Suprapubic skin (tissue), 4 donors: ENCODE data around the gene ADAT3. TPM values are rescaled to one million over a fixed set of nuclear protein-coding genes. Genes with fewer than 3 reads are reported as not detected.

ENCODE experiments used
- DNase-seq, 2 donors: peaks; one replicate each; pipeline ENCODE4 v3.0.0-alpha.2; 2019; ENCODE audit warnings: low spot score in 2 of 2
- H3K27ac ChIP-seq: fragments of 200-600 bp; sonication (generic); one replicate; pipeline ENCODE4 v1.5.1; 2019
- H3K27me3 ChIP-seq: fragments of 200-600 bp; sonication (generic); one replicate; pipeline ENCODE4 v1.5.1; 2019
- H3K36me3 ChIP-seq: fragments of 200-600 bp; sonication (generic); one replicate; pipeline ENCODE4 v1.5.1; 2019
- H3K4me1 ChIP-seq: fragments of 200-600 bp; sonication (generic); one replicate; pipeline ENCODE4 v1.5.1; 2019
- H3K4me3 ChIP-seq: fragments of 200-600 bp; sonication (generic); one replicate; pipeline ENCODE4 v1.5.1; 2019; ENCODE audit warnings: mild to moderate bottlenecking
- H3K9me3 ChIP-seq: fragments of 200-600 bp; sonication (generic); one replicate; pipeline ENCODE4 v1.5.1; 2019
- CTCF ChIP-seq, 2 donors: fragments of 200-600 bp in 1 of 2; fragments of 450-650 bp in 1 of 2; sonication (generic) in 1 of 2; IDR thresholded peaks; one replicate each; pipeline ENCODE4 v1.5.1; 2016 to 2019; ENCODE audit warnings: antibody characterized with exemption in 2 of 2, mild to moderate bottlenecking in 1 of 2, moderate library complexity in 1 of 2
- EP300 ChIP-seq: sonication (generic); formaldehyde crosslinking; IDR thresholded peaks from one replicate; pipeline ENCODE4 v1.6.1; 2017; ENCODE audit warnings: antibody characterized with exemption
- POLR2A ChIP-seq, 2 donors: fragments of 450-650 bp; IDR thresholded peaks; one replicate each; pipeline ENCODE4 v1.6.1; 2017; ENCODE audit warnings: antibody characterized with exemption in 2 of 2, mild to moderate bottlenecking in 2 of 2, moderate library complexity in 2 of 2
- POLR2AphosphoS5 ChIP-seq, 3 donors: sonication (generic); formaldehyde crosslinking; IDR thresholded peaks; one replicate each; pipeline ENCODE4 v1.6.1; 2017; ENCODE audit warnings: antibody characterized with exemption in 3 of 3
- WGBS: methylation state at CpG from one replicate; pipeline ENCODE4 v1.1.5; 2018; 5-methylcytosine and 5-hydroxymethylcytosine counted together
- total RNA-seq, 4 donors: library from RNA; depleted of rRNA; stranded (reverse); fragments of >200 nt; gene quantifications; one replicate each; pipeline ENCODE4 v1.1.0, GENCODE V29; 2016

Gene ADAT3
- total RNA-seq, 4 donors from 2014 or later: 13.4 to 26.7 (median 22.3) TPM

- TF ChIP-seq EP300: no peak
- TF ChIP-seq POLR2AphosphoS5 (IDR thresholded peaks at IDR 0.05): no peak
- no peak for TF ChIP-seq POLR2A (IDR thresholded peaks at IDR 0.05)
- no peak for TF ChIP-seq CTCF (IDR thresholded peaks at IDR 0.05)
- peak overlapping the region; percentile 91 for H3K4me3 ChIP-seq
- DNase-seq: no peak
- WGBS: 3% methylated on average over 14 of the region's 21 CpGs
- no peaks in the 10 kb centered on the region for H3K27me3 ChIP-seq
- H3K36me3 ChIP-seq: no peaks in the 10 kb centered on the region
- H3K27ac ChIP-seq: peak overlapping the region; percentile 75
- no peaks in the 10 kb centered on the region for H3K9me3 ChIP-seq
- peaks cover 68% of the 10 kb centered on the region for H3K4me1 ChIP-seq
Measured at GRCh38 chr19:1862068-1862423, 43.2 kb upstream of the ADAT3 start.

GRCh38 chr19:1862424-1863327 is 42.5 kb upstream of the ADAT3 start:
- Histone ChIP-seq H3K4me1 (peaks cover 62% of the 10 kb centered on the region), H3K9me3 (no peaks in the 10 kb centered on the region), H3K36me3 (no peaks in the 10 kb centered on the region), H3K27ac (peak overlapping the region; percentile 75), H3K27me3 (no peaks in the 10 kb centered on the region), H3K4me3 (peak overlapping the region; percentile 91)
- 1% methylated on average over 62 of the region's 109 CpGs for WGBS
- TF ChIP-seq EP300: no peak
- TF ChIP-seq CTCF (IDR thresholded peaks at IDR 0.05): no peak
- TF ChIP-seq POLR2AphosphoS5 (IDR thresholded peaks at IDR 0.05): no peak
- TF ChIP-seq POLR2A (IDR thresholded peaks at IDR 0.05): no peak
- peak in 1 of 2 donors; percentile 79 for DNase-seq

DNA sequence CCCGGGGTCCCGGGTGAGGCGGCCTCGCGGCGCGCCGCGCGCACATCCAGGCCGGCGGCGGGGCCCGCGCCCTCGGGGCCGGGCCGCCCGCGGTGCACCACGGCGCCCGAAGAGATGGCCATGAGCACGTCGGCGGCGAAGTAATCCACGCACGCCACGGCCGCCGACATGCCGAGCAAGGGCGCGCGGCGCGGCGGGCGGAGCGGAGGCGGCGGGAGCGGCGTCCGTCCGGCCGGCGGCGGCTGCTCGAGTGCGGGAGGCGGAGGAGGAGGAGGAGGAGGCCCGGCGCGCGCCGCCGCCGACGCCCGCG is 41.9 kb upstream of the ADAT3 start, which contains the start of gene KLF16:
KLF16 (minus strand) TSS at position 252 of the 310 bp plus-strand sequence; CDS start at position 170, 82 bp downstream.
- peak within 1 kb of the TSS; percentile 93 for H3K27ac ChIP-seq
- peaks cover 56% of the 10 kb centered on the region for H3K4me1 ChIP-seq
- H3K4me3 ChIP-seq: peak within 1 kb of the TSS; percentile 91
- no peaks in the 10 kb centered on the region for H3K36me3 ChIP-seq
- 0% methylated on average over 14 of the region's 63 CpGs for WGBS
- TF ChIP-seq EP300: no peak
- peak; percentile 65 to 66 for TF ChIP-seq POLR2A (IDR thresholded peaks at IDR 0.05)
- no peak for TF ChIP-seq POLR2AphosphoS5 (IDR thresholded peaks at IDR 0.05)
- no peak for TF ChIP-seq CTCF (IDR thresholded peaks at IDR 0.05)
- no peak for DNase-seq
- H3K9me3 ChIP-seq: no peaks in the 10 kb centered on the region
- H3K27me3 ChIP-seq: no peaks in the 10 kb centered on the region

- TF ChIP-seq POLR2A (IDR thresholded peaks at IDR 0.05) (peak in 1 of 2 donors; percentile 23), EP300 (no peak), CTCF (IDR thresholded peaks at IDR 0.05) (no peak), POLR2AphosphoS5 (IDR thresholded peaks at IDR 0.05) (peak in 2 of 3 donors; percentile 9 to 26)
- 5% methylated on average over 4 of the region's 115 CpGs for WGBS
- Histone ChIP-seq H3K4me3 (peak overlapping the region; percentile 91), H3K9me3 (no peaks in the 10 kb centered on the region), H3K27ac (peak overlapping the region; percentile 93), H3K27me3 (no peaks in the 10 kb centered on the region), H3K36me3 (no peaks in the 10 kb centered on the region), H3K4me1 (peaks cover 50% of the 10 kb centered on the region)
- peak in 1 of 2 donors; percentile 94 for DNase-seq
Measured at GRCh38 chr19:1863638-1864479, 41.3 kb upstream of the ADAT3 start.
